ENCODE data around the gene NFIB.

DNA sequence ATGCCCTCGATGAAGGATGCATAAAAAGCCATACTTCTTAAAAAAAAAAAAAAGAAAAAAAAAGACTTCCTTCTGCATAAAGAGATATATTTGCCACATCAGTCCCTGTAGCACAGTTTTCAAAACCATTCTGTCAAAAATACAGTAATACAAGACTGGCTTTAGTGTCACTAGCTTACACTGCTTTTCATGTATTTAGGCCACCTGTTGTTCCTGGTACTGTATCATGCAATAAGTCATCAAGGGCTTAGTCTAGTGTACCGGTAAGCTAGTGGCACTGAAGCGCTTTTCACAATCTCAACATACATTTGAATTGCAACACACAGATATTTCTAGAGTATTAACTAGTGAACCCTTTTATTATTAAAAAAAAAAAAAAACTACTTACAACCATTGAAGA lies 231.2 kb downstream of the NFIB start:
- TF ChIP-seq RFX5 (IDR thresholded peaks at IDR 0.05; ENCODE audit: borderline replicate concordance, low read depth, low read length) = no peak
- TF ChIP-seq TEAD4 (IDR thresholded peaks at IDR 0.05; ENCODE audit: low read depth, low read length) = no peak
- no peak for TF ChIP-seq CTCF (IDR thresholded peaks at IDR 0.05; ENCODE audit: control extremely low read depth in 1 of 3, insufficient read depth in 1 of 3, low read depth in 1 of 3, low read length in 3 of 3)
- no peak for TF ChIP-seq CEBPB (IDR thresholded peaks at IDR 0.05; ENCODE audit: low read depth, low read length)
- no peak for TF ChIP-seq TCF12 (IDR thresholded peaks at IDR 0.05; ENCODE audit: low read depth, low read length)
- TF ChIP-seq RAD21 (IDR thresholded peaks at IDR 0.05 in 1 of 2, conservative IDR thresholded peaks at IDR 0.05 in 1 of 2; ENCODE audit: low read depth in 2 of 2, low read length in 2 of 2) = no peak
- TF ChIP-seq EP300 (IDR thresholded peaks at IDR 0.05; ENCODE audit: borderline replicate concordance in 1 of 2, low read depth in 2 of 2, low read length in 2 of 2) = no peak
- no peak for TF ChIP-seq SIN3A (conservative IDR thresholded peaks at IDR 0.05 in 1 of 2, IDR thresholded peaks at IDR 0.05 in 1 of 2; ENCODE audit: low read depth in 1 of 2, low read length in 2 of 2)
- TF ChIP-seq FOSL1 (IDR thresholded peaks at IDR 0.05; ENCODE audit: insufficient read depth, low read depth, low read length) = no peak
- no peak for TF ChIP-seq POLR2A (IDR thresholded peaks at IDR 0.05; ENCODE audit: control extremely low read depth in 1 of 2, low read depth in 2 of 2, low read length in 2 of 2)
- TF ChIP-seq SUZ12 (IDR thresholded peaks at IDR 0.05; ENCODE audit: low read length) = no peak
- no peak for TF ChIP-seq ATF3 (IDR thresholded peaks at IDR 0.05; ENCODE audit: insufficient read depth, low read depth, low read length)
- no peak for TF ChIP-seq CTBP2 (IDR thresholded peaks at IDR 0.05; ENCODE audit: borderline replicate concordance, insufficient read depth, insufficient read length, low read length)
